Gastroesophageal sphincter (tissue), 3 donors: ENCODE measurements around the gene PLA2G4B.

ENCODE experiments used
- CTCF ChIP-seq, 4 experiments: fragments of 200-600 bp in 2 of 4; fragments of 450-650 bp in 2 of 4; sonication (generic) in 1 of 4; IDR thresholded peaks; one replicate each; pipeline ENCODE4 v1.5.1; 2017 to 2019; ENCODE audit warnings: antibody characterized with exemption in 4 of 4, mild to moderate bottlenecking in 2 of 4, moderate library complexity in 2 of 4
- EP300 ChIP-seq: sonication (generic); formaldehyde crosslinking; IDR thresholded peaks from one replicate; pipeline ENCODE4 v1.6.1; 2017; ENCODE audit warnings: antibody characterized with exemption, mild to moderate bottlenecking
- POLR2A ChIP-seq, 2 donors: fragments of 450-650 bp; IDR thresholded peaks; one replicate each; pipeline ENCODE4 v1.6.1; 2017; ENCODE audit warnings: antibody characterized with exemption in 2 of 2, mild to moderate bottlenecking in 2 of 2, moderate library complexity in 1 of 2
- POLR2AphosphoS5 ChIP-seq: sonication (generic); formaldehyde crosslinking; IDR thresholded peaks from one replicate; pipeline ENCODE4 v1.6.1; 2017; ENCODE audit warnings: antibody characterized with exemption

GRCh38 chr15:41878355-41878699 lies 39.7 kb downstream of the PLA2G4B start:
- no peak for TF ChIP-seq EP300
- no peak for TF ChIP-seq CTCF (IDR thresholded peaks at IDR 0.05)
- TF ChIP-seq POLR2AphosphoS5: no peak
- no peak for TF ChIP-seq POLR2A (IDR thresholded peaks at IDR 0.05)
